ENCODE measurements around the gene TSPAN4.

GRCh38 chr11:839280-839623 lies 3.4 kb upstream of the TSPAN4 start:
- no peak for TF ChIP-seq CTCF (conservative IDR thresholded peaks at IDR 0.05)
- no peak for TF ChIP-seq EZH2 (IDR thresholded peaks at IDR 0.05; ENCODE audit: low read depth)

Data from PC-9 (cell line).